ENCODE data around the gene MRPL36.

Gene MRPL36

GRCh38 chr5:1757511-1757910 is 42.1 kb downstream of the MRPL36 start:
- Histone ChIP-seq H3K9me3 (no peaks in the 10 kb centered on the region), H3K36me3 (no peaks in the 10 kb centered on the region), H3K27ac (no peak overlapping the region), H3K4me3 (ENCODE audit: low read depth in 1 of 2, low read length in 1 of 2) (no peak overlapping the region), H3K4me1 (ENCODE audit: control insufficient read depth in 1 of 2, insufficient read depth in 1 of 2, low read depth in 1 of 2, low read length in 1 of 2) (no peaks in the 10 kb centered on the region), H3K27me3 (peaks cover 9% of the 10 kb centered on the region)
- TF ChIP-seq, protein P1, sequence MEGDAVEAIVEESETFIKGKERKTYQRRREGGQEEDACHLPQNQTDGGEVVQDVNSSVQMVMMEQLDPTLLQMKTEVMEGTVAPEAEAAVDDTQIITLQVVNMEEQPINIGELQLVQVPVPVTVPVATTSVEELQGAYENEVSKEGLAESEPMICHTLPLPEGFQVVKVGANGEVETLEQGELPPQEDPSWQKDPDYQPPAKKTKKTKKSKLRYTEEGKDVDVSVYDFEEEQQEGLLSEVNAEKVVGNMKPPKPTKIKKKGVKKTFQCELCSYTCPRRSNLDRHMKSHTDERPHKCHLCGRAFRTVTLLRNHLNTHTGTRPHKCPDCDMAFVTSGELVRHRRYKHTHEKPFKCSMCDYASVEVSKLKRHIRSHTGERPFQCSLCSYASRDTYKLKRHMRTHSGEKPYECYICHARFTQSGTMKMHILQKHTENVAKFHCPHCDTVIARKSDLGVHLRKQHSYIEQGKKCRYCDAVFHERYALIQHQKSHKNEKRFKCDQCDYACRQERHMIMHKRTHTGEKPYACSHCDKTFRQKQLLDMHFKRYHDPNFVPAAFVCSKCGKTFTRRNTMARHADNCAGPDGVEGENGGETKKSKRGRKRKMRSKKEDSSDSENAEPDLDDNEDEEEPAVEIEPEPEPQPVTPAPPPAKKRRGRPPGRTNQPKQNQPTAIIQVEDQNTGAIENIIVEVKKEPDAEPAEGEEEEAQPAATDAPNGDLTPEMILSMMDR (IDR thresholded peaks at IDR 0.05) = no peak

DNA sequence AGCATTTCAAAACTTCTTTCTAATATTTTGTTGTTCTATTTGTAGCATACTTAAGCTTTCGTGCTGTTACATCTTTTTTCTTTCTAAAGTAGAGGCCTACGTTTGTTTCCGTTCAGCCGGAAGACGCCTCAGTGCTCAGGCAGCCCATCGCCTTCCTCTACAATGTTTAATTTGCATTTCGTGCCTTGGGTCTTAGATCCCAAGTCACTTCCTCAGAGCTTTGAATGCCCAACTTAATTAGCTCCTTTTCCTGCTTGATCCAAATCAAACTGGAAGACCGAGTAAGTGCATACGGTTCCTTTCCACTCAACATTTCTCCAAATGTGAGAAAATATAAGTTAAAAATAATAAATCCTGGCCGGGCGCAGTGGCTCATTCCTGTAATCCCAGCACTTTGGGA is 43.2 kb downstream of the MRPL36 start:
- Histone ChIP-seq H3K36me3 (no peaks in the 10 kb centered on the region), H3K4me3 (ENCODE audit: low read depth in 1 of 2, low read length in 1 of 2) (no peak overlapping the region), H3K4me1 (ENCODE audit: control insufficient read depth in 1 of 2, insufficient read depth in 1 of 2, low read depth in 1 of 2, low read length in 1 of 2) (no peaks in the 10 kb centered on the region), H3K9me3 (no peaks in the 10 kb centered on the region), H3K27ac (no peak overlapping the region), H3K27me3 (peaks cover 7% of the 10 kb centered on the region)
- TF ChIP-seq, protein P1 (IDR thresholded peaks at IDR 0.05) = no peak

- no peaks in the 10 kb centered on the region for H3K4me1 ChIP-seq (ENCODE audit: control insufficient read depth in 1 of 2, insufficient read depth in 1 of 2, low read depth in 1 of 2, low read length in 1 of 2)
- no peaks in the 10 kb centered on the region for H3K9me3 ChIP-seq
- TF ChIP-seq, protein P1 (IDR thresholded peaks at IDR 0.05) = no peak
- no peaks in the 10 kb centered on the region for H3K36me3 ChIP-seq
- H3K4me3 ChIP-seq (ENCODE audit: low read depth in 1 of 2, low read length in 1 of 2) = no peak overlapping the region
- H3K27ac ChIP-seq = no peak overlapping the region
- H3K27me3 ChIP-seq = peaks cover 7% of the 10 kb centered on the region
Observed at GRCh38 chr5:1755321-1755949, 44.2 kb downstream of the MRPL36 start.

GRCh38 chr5:1754531-1755220 is 45.0 kb downstream of the MRPL36 start:
- Histone ChIP-seq H3K27ac (no peak overlapping the region), H3K4me3 (ENCODE audit: low read depth in 1 of 2, low read length in 1 of 2) (no peak overlapping the region), H3K36me3 (no peaks in the 10 kb centered on the region), H3K9me3 (no peaks in the 10 kb centered on the region), H3K4me1 (ENCODE audit: control insufficient read depth in 1 of 2, insufficient read depth in 1 of 2, low read depth in 1 of 2, low read length in 1 of 2) (no peaks in the 10 kb centered on the region), H3K27me3 (peaks cover 4% of the 10 kb centered on the region)
- TF ChIP-seq, protein P1 (IDR thresholded peaks at IDR 0.05) = no peak

GRCh38 chr5:1753490-1753889 is 46.1 kb downstream of the MRPL36 start:
- H3K27ac ChIP-seq = no peak overlapping the region
- H3K4me3 ChIP-seq (ENCODE audit: low read depth in 1 of 2, low read length in 1 of 2) = no peak overlapping the region
- no peaks in the 10 kb centered on the region for H3K27me3 ChIP-seq
- no peaks in the 10 kb centered on the region for H3K4me1 ChIP-seq (ENCODE audit: control insufficient read depth in 1 of 2, insufficient read depth in 1 of 2, low read depth in 1 of 2, low read length in 1 of 2)
- no peaks in the 10 kb centered on the region for H3K36me3 ChIP-seq
- no peaks in the 10 kb centered on the region for H3K9me3 ChIP-seq
- TF ChIP-seq, protein P1 (IDR thresholded peaks at IDR 0.05) = no peak
